ENCODE results near the gene RCAN3. TPM values are rescaled to one million over a fixed set of nuclear protein-coding genes. Genes with fewer than 3 reads are reported as not detected.

Gene RCAN3
- total RNA-seq (1 to 10 TPM in 3 of 4 donors, under 1 TPM in 1; 0.96 to 3.0 (median 1.8) TPM), polyA plus RNA-seq (under 1 TPM; 0.31 to 0.81 (median 0.77) TPM)
- long read RNA-seq, donor 1, partial matches to known transcripts, result 0 of 1 reads
- long read RNA-seq, donor 1, other reads (novel, unspliced or antisense), result 1 of 1 reads
- long read RNA-seq, donor 2, full-length matches to known transcripts, result 1 of 1 reads
- long read RNA-seq, donor 2, partial matches to known transcripts, result 0 of 1 reads
- long read RNA-seq, donor 2, other reads (novel, unspliced or antisense), result 0 of 1 reads

GRCh38 chr1:24502709-24503058 is at the start of gene RCAN3:
RCAN3 (plus strand) TSS chr1:24502836; CDS start chr1:24514373, 11,537 bp downstream.
- H3K36me3 ChIP-seq (ENCODE audit: insufficient read depth in 1 of 2, low read depth in 1 of 2), result no peaks in the 10 kb centered on the region
- H3K4me1 ChIP-seq, result no peaks in the 10 kb centered on the region
- intact Hi-C loops (cut with DNase I), result no loop called here
- ATAC-seq, result peak; percentile 61 to 93 (median 84)
- no peaks in the 10 kb centered on the region for H3K9me3 ChIP-seq
- H3K27me3 ChIP-seq (ENCODE audit: insufficient read depth in 3 of 3, low read length in 2 of 3), result peaks cover 0 to 56% (median 18%) of the 10 kb centered on the region in 3 donors
- no peak for TF ChIP-seq CTCF (IDR thresholded peaks at IDR 0.05)
- peak within 1 kb of the TSS; percentile 32 for H3K27ac ChIP-seq
- WGBS, 3 donors, result 0 to 2% (median 0%) methylated on average over 12 to 49 of the region's 53 CpGs
- H3K4me3 ChIP-seq, result peak within 1 kb of the TSS; percentile 61
- peak; percentile 81 to 88 for DNase-seq

DNA sequence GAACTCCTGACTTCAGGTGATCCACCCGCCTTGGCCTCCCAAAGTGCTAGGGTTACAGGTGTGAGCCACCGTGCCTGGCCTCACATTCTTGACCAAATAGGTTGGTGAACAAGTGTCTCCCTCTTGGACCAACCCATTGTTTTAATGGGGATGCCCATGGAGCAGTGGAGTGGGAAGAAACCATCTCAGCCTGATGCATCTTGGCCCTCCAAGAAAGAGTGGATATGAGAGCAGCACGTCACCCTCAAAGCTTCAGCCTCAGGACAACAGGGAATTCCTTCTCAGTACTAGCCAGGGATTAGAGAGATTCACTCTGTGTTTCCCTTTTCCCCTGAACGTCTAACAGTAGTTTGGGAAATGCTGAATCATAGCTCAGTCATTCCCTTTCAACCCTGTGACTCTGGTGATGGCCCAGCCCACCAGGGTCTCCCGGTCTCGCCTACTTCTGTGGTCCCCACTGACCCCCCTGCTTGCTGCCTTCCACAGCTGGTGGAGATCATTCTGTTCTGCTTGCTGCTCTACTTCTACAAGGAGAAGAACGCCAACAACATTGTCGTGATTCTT is 49.6 kb upstream of the RCAN3 start:
- WGBS, 3 donors, result 77 to 82% (median 81%) methylated on average over 8 of the region's 8 CpGs
- intact Hi-C loops (cut with DNase I), result loop anchor here in 1 of 2 donors (5.0 kb wide), 1 partner anchor 1201 kb away; no protein-coding TSS in a partner anchor
- TF ChIP-seq CTCF (IDR thresholded peaks at IDR 0.05), result no peak
- ATAC-seq, result no peak
- Histone ChIP-seq H3K27me3 (ENCODE audit: insufficient read depth in 3 of 3, low read length in 2 of 3) (no peaks in the 10 kb centered on the region), H3K4me1 (no peaks in the 10 kb centered on the region), H3K4me3 (no peak overlapping the region), H3K9me3 (no peaks in the 10 kb centered on the region), H3K27ac (no peak overlapping the region), H3K36me3 (ENCODE audit: insufficient read depth in 1 of 2, low read depth in 1 of 2) (peaks cover 0 to 4% of the 10 kb centered on the region in 2 donors)
- DNase-seq, result no peak

DNA sequence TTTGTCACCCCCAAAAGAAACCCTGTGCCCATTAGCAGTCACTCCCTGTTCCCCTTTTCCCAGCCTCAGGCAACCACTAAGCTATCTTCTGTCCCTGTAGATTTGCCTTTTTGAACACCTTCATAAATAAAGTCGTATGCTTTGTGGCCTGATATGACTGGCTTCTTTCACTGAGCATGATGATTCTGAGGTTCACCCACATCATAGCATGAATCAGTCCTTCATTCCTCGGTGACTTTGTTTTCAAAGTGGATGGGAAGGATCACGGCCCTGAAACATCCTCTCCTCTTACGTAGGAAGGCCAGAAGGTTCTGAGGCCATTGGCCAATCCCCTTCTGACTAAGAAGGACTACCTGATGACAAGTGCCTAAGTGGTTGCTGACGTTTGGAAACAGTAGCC is 48.0 kb upstream of the RCAN3 start:
- Histone ChIP-seq H3K9me3 (no peaks in the 10 kb centered on the region), H3K27me3 (ENCODE audit: insufficient read depth in 3 of 3, low read length in 2 of 3) (no peaks in the 10 kb centered on the region), H3K36me3 (ENCODE audit: insufficient read depth in 1 of 2, low read depth in 1 of 2) (peaks cover 0 to 4% of the 10 kb centered on the region in 2 donors), H3K27ac (no peak overlapping the region), H3K4me3 (no peak overlapping the region), H3K4me1 (no peaks in the 10 kb centered on the region)
- 78 to 83% (median 78%) methylated on average over 5 of the region's 5 CpGs for WGBS, 3 donors
- TF ChIP-seq CTCF (IDR thresholded peaks at IDR 0.05), result no peak
- intact Hi-C loops (cut with DNase I), result loop anchor here in 1 of 2 donors (5.0 kb wide), 1 partner anchor 1202 kb away; no protein-coding TSS in a partner anchor
- DNase-seq (no peak), ATAC-seq (no peak)

DNA sequence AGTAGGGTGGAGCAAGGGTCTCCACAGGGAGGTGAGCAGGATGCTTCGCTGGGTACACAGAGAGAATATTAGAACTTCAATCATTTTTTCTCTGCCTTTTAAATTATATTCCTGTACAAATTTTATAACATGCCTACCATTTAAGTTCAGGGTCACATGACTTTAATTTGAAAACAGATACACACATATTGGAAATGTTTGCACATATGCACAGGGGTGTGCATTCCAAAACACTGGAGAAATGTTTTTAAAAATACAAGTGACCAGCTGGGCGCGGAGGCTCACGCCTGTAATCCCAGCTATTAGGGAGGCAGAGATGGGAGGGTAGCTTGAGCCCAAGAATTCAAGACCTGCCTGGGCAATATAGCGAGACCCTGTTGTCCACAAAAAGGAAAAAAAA is 47.4 kb upstream of the RCAN3 start:
- Histone ChIP-seq H3K27me3 (ENCODE audit: insufficient read depth in 3 of 3, low read length in 2 of 3) (no peaks in the 10 kb centered on the region), H3K36me3 (ENCODE audit: insufficient read depth in 1 of 2, low read depth in 1 of 2) (peaks cover 0 to 4% of the 10 kb centered on the region in 2 donors), H3K27ac (no peak overlapping the region), H3K4me3 (no peak overlapping the region), H3K4me1 (no peaks in the 10 kb centered on the region), H3K9me3 (no peaks in the 10 kb centered on the region)
- no peak for TF ChIP-seq CTCF (IDR thresholded peaks at IDR 0.05)
- ATAC-seq, result no peak
- 91 to 93% (median 92%) methylated on average over 5 of the region's 5 CpGs for WGBS, 3 donors
- DNase-seq, result no peak
- intact Hi-C loops (cut with DNase I), result no loop called here

Measured in psoas muscle (tissue), 8 donors.